GM19238 (cell line): ENCODE data around the gene NFYC.
A peak's percentile ranks its signal among the peaks of the same experiment; 100 is the strongest.
"Not testable (repeated sequence)": the region's sequence is repeated elsewhere in the genome, so short reads cannot be mapped to it uniquely, and the experiment has no call there.

Source experiments
- DNase-seq: peaks from one replicate; pipeline ENCODE4 v3.0.0; 2011; ENCODE audit warnings: low spot score; ENCODE audit not compliant: insufficient read length

NFYC gene

DNA sequence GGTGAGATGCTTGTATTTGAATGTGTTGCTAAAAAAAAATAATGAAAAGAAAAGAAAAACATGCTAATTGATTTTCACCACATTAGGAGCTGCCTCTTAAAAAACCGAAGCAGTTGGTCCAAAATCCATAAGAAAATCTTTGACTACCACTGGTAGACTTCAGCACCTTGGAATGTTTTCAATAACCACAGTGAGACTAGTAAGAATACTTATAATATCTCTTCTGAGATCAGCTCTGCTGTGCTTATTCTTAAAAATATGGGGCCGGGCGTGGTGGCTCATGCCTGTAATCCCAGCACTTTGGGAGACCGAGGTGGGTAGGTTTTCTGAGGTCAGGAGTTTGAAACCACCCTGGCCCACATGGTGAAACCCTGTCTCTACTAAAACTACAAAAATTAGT, 15.1 kb downstream of the NFYC start:
- no peak for DNase-seq

DNA sequence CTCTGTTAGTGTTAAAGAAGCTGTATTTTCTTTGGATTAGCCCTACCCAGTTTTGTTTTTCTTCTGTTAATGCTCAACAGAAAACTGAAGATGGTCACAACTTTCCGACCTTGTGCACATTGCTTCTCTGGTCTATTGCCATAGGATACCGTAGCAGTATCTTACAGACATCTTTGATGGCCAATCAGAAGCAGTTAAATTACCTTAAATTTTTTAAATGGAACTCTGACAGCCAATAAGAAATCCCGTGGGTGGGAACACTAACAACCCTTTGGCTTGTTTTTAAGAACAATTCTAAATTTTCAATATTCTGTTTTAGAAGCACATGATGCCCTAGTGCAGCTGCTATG, 17.2 kb downstream of the NFYC start:
- peak; percentile 31 for DNase-seq

DNA sequence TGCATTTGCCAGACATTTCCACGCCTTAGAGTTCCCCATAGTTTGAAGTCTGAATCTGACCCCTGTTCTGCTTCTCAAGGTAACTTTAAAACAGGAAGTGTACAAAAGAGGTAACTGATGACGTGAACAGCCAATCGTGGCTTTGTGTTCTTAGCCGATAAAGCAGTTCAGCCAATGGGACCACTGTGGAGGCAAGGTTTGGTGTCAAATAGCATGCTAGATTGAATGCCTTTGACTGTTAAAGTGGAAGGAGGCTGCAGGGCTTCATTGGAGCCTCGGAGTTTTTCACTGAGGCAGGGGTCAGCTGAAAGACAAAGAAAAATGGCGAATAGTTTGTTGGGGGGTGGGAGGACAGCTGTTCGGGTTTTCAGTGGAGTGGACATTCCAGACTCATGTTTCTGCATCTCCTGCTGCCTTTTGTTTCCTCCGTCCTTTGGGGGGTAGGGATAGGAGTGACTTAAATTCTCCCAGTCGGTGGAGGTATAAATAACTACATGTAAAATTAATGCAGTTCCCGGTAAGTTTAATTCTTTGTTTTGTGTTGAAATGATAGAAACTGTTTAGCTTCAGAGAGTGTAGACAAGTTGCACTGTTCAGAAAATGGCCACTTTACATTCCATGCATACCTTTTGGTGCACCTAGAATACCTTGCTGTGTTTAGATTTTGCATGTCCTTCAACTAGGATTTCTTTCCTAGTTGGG, 17.7 kb downstream of the NFYC start:
- peak; percentile 59 for DNase-seq

DNA sequence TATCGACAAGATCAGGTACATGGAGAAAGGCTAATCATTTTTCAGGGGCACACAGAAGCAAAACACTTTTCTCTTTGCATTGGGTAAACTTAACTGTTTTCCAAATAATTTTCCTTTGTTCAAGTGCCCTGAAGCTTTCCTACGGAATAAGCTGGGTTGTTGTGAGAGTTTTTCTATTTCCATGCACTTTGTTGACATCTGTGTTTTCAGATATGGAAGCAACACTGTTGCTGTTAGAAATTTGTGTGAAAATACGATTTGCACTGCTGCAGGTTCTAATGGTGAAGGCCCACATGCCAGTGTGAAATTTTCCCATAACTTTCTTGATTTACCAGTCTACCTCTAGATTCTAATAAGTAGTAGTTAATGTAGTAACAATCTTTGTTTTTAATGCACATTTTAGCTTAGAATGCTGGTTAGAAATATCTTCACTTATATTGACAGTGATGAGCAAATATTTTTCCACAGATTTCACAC, 18.3 kb downstream of the NFYC start:
- no peak for DNase-seq

DNA sequence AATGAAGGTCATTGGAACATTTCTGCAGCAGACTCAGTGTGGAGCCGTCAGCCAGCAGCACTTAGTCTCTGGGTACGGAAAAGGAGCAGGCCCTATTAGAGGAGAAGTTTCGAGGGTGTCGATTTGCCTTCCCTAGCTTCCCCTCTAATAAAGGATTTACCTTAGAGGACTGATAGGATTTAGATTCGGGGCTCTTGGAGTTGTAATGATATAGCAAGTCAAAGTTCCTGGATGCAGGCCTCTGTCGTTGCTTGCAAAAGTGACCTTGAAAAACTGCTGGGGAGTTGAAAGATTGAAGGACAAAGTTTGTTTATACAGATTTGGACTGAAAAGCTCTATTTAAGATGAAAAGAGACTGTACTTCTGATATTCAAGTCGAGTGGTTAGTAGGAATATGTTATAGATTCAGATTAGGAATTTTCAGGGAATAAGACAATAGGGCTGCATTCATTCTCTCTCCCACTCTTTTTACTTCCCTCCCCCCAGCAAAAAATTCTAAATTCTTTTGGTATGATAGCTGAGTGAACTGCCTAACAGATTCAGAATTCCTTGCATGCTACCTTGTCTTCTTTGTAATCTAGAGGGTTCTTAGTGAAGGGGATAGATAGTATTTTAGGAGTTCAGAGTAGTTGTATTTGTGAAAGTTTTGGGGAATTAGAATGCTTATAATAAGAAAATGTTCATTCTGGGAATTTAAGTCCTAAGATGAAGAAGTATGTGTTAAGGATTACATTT, 19.2 kb downstream of the NFYC start:
- no peak for DNase-seq

DNA sequence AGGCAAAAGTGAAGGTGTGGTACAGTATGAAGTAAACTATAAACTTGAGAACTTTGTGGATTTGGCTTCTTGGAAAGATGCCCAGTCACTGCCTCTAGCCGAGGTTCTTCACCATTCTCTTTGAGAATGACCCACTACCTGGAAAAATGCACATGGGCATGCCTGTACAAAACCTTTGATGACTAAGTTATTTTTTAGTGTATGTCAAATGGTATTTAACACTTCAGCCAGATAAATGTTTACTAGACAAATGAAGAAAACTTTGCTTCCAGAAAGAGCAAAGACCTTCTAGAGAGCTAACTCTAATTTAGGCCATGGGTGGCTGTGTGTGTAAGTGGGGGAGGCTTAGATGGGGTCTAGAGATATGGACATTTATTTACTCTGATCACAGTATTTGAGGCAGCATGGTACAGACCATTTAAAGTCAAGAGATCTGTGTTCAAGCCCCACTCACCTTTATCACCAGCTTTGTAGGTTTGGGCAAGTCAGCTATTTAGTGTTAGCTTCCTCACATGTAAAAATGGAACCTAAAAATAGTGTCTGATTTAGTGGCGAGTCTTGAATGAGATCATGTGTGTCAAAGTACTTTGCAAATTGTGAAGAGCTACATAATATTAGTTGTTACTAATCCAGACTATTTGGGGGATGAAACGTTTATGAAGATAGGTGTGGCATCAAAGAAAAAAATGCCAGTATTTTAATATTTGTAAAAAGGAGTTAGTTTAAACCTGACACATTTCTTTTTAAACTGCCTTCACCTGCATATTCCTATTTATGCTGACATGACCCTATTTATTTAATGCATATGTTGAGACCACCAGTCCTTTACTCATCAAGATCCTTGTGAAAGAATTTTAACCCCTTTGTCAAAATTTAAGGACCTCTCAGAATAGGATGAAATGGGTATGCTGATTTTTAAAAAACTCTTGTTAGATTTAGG, 20.2 kb downstream of the NFYC start:
- no peak for DNase-seq

DNA sequence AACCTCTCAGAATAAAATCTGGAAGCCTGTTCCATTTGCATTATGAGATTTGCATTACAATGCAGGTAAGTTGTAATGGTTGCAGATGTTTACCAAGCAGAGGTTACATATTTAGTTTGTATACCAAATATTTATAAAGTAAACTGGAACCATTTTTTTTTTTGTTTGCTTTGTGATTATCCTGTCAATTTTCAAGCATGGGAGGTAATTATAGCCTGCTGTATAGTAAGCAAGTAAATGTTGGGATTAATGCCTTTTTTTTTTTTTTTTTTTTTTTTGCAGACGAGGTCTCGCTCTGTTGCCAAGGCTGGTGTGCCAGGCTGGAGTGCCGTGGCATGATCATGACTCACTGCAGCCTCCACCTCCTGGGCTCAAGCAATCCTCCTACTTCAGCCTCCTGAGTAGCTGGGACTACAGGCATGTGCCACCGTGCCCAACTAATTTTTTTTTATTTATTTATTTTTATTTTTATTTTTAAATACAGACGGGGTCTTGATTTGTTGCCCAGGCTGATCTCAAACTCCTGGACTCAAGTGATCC, 21.0 kb downstream of the NFYC start:
- no peak for DNase-seq

DNA sequence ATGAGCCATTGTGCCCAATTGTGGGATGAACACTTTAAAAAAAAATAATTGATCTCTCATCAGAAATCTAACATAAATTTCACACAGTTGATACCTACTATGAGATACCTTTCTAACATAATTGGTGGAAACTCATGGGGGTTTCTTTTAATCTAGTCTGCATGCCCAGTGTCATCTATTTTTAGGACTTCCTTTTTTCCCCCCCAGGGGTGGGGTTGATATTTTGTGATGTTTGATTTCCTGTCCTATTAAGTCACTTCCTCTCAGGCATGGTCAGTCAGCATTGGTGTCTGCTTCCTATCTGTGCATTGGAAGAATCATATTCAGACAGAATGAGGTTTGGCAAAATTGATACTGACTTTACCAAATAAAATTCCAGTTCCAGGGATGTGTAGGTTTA, 21.5 kb downstream of the NFYC start:
- no peak for DNase-seq

DNA sequence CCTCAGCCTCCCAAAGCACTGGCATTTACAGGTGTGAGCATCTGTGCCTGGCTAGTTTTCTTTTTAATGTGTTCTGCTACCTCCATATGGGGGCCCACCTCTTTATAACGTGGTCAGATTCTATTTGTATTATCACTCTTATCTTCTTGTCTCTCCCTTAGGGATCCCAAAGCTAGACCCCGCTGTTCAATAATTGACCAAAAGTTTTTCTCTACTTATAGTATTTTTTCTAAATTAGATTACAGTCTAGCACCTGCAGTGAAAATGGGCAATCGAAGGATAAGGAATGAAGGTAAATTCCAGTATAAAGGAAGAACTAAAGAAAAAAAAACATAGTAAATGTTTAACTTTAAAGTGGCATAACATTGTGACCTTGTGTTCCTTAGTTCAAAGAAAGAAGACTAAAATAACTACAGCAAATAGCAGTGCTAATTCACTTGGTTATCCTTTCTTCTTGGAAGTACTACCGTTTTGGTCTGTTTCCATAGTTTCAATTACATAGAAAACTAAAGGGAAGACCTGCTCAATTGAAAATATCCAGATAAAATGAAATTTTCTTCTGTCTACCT, 24.1 kb downstream of the NFYC start:
- DNase-seq = no peak

DNA sequence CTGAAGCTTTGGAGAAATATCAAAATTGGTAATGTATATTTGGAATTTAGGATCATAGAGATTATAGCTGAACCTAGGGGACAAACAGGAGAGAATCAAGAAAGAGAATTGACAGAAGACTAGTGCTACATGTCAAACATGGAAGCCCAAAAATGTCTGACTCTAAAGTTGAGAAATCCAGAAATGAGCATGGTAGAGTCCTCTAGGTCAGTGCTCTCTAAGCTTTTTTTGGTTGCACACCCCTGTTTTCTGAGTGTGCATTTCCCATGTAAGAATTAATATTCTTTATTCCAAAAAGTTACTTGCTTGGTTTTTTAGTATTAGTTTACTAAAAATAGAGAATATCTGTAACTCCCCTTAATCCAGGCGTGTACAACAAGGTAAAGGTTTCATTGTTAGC, 25.6 kb downstream of the NFYC start:
- DNase-seq = no peak

DNA sequence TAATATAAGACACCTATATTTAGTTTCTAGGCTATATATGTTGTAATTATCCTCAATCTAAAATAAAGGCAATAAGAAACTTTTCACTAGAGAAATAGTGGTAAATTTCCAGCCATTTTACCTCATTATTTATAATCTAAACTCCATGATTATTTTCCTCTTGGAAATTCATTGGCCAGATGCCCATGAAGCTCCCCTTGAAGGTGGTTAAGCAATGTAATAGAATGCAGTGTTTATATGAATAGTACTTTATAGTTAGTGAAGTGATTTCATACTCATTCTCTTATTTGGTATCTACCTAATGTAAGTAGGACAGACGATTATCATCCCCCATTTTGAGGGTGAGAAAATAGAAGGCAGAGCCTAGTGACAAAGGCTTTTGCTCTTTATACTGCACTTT, 26.5 kb downstream of the NFYC start:
- DNase-seq = no peak

DNA sequence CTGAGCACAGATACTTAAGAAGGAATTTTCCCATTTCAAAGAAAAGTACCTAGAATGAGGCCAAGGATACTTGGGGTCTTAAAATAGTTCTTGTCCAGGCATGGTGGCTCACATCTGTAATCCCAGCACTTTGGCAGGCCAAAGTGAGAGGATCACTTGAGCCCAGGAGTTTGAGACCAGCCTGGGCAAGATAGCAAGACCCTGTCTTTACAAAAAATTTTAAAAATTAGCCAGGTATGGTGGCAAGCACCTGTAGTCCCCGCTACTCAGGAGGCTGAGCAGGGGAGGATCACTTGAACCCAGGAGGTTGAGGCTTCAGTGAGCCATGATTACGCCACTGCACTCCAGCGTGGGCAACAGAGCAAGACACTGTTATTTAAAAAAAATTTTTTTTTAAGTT, 29.0 kb downstream of the NFYC start:
- no peak for DNase-seq

DNA sequence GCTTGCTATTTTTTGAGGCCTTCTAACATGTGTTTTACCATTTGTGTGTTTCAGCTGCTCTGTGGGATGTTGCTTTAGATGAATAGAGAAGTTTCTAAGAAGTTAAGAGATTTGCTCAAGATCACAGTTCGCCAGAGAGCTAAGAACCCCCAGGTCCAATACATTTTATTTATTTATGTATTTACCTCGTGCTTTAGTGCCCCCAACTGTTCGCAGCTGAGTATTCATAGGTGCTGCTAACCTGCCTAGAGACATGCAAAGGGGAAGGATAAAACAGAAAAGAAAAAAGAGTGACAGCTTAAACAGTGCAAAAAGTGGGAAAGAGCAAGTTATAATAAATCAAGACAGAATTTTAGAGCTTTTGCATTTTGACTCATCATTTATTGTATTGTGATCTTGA, 31.1 kb downstream of the NFYC start:
- DNase-seq = no peak

DNA sequence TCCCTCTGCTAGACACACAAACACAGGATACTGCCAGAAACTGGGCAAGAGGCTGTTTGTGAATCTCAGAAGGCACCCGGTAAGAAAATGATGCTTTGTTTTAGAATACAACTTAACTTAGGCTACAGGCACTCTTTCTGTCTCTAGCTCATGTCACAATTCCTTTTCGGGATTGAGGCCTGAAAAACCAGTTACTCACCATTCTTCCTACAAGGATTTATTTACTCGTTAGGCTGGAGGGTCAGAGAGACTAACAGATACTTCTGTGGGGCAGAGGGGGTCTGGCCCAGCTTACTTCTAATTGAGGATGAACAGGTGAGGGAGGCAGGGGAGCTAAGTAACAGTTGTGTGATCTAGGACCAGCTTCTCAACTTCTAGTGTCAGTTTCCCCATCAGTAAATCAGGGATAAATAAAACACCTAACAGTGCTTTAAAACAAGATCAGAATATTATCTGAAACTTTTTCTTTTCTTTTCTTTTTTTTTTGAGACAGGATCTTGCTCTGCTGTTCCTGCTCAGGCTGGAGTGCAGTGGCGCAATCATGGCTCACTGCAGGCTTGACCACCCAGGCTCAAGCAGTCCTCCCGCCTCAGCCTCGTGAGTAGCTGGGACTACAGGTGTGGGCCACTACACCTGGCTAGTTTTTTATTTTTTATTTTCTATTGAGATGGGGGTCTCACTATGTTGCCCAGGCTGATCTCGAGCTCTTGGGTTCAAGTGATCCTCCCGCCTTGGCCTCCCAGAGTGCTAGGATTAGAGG, 31.9 kb downstream of the NFYC start:
- no peak for DNase-seq

DNA sequence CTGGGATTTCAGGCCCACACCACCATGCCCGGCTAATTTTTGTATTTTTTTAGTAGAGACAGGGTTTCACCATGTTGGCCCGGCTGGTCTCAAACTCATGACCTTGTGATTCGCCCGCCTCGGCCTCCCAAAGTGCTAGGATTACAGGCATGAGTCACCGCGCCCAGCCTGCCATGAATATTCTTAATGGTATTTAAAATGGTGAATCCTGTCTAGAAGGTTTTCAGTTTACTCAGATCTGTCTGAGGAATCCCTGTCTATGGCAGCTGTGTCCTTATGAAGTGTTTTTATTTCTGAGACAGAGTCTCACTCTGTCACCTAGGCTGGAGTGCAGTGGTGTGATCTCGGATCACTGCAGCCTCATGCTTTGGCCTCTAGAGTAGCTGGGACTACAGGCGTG, 36.2 kb downstream of the NFYC start:
- not testable (repeated sequence) for DNase-seq

DNA sequence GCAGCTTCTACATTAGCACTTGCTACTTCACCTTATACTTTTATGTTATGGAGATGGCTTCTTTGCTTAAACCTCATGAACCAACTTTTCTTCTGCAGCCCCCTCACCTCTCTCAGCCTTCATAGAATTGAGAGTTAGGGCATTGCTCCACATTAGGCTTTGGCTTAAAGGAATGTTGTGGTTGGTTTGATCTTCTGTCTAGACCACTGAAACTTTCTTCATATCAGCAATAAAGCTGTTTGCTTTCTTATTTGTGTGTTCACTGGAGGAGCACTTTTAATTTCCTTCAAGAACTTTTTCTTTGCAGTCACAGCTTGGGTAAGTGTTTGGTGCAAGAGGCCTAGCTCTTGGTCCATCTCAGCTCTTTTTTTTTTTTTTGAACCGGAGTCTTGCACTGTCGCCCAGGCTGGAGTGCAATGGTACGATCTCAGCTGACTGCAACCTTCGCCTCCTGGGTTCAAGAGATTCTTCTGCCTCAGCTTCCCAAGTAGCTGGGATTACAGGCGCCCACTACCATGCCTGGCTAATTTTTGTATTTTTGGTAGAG, 37.9 kb downstream of the NFYC start:
- DNase-seq = not testable (repeated sequence)

DNA sequence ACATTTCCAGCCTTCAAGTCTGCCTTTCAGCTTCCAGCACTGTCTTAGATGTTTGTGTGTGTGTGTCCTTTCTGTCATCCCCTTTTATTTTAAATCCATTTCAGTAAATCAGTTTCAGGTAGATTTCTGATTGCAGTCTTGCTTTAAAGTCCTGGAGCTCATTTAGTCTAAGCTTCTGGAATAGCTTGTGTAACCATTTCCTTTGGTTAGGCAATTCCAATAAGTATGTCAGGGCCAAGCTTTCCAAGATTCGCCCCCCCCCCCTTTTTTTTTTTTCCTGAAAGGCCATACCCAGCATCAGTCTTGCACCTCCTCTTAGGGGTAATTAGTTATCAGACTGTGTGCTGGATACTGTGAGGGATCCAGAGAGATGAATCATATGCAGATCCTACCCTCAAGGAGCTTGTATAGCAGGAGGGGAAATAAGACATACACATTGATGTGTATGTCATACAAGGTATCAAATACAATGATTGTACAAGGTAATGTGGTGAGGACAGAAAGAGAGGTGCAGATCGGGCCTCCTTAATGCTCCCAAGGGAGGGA, 41.3 kb downstream of the NFYC start:
- no peak for DNase-seq

DNA sequence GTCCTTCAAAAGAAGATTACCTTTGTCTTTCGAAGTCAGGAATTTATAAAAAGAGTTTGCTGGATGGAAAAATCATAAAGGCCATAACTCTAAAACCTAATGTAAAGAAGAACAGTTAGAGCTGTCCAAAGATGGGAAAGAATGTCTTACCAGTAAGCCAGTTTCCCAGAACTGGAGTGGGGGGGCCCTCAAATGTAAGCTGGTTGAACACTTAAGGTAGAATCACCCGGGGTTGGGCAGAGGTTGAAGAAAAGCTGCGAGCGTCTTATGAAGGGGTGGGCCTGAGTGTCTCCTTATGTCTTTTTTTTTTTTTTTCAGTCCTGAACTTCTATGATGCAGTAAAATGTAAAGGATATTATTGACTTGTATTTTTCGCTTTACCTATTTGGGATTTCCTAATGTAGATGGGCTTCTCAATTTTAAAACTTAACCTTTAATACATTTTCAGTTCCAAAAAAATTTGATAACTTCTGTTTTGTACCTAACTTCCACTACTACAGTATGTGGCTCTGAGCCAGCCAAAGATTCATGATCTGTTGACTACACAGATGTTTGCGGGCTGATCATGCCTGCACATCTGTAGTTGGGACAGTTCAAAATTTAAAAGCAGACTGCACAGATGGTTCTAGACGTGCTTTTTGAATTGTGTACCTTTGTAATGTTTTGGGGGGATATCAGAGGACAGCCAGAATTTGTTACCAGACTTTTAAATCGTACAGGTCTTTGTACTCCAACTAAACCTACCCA, 43.6 kb downstream of the NFYC start:
- no peak for DNase-seq

DNA sequence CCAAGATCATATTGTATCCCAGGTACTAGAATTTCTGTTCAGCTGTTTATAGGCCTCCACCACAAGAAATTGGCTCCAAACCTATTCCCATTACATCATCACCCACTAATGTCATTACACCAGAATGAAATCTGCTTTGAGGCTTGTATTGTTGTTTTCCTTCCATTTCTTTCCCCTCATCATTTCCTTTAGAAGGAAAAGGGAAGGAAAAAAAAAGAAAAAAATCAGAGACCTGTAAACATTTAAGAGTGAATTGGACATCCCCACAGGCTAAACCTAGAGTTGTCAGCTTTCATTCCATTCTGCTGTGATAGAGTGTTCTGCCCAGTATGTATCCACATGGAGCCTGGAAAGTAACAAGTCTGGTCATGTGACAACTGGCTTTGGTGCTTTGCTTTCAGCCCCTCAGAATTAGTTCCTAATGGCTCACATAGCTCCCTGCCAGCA, 44.6 kb downstream of the NFYC start:
- no peak for DNase-seq
